ENCODE measurements around the gene MYO1G. TPM values are rescaled to one million over a fixed set of nuclear protein-coding genes. Genes with fewer than 3 reads are reported as not detected.
A peak's percentile ranks its signal among the peaks of the same experiment; 100 is the strongest.
"Not testable (repeated sequence)": the region's sequence is repeated elsewhere in the genome, so short reads cannot be mapped to it uniquely, and the experiment has no call there.

Gene MYO1G
- total and polyA plus RNA-seq, 9 of the 15 experiments (the other 6 are each of a cell fraction or from before 2014, with no cell fraction given) = 0.03 to 0.62 (median 0.13) TPM; not detected in 1

- TF ChIP-seq THRB (CRISPR knock-in tag; conservative IDR thresholded peaks at IDR 0.05) = peak; percentile 75; the same call in 1 of the 2 replicates
- peak; percentile 35; the same call in 1 of the 2 replicates for TF ChIP-seq RAD51 (IDR thresholded peaks at IDR 0.05; ENCODE audit: borderline replicate concordance, low read depth)
- peak; percentile 90 for TF ChIP-seq ARID1B (IDR thresholded peaks at IDR 0.05)
- TF ChIP-seq ZNF280B (CRISPR knock-in tag; IDR thresholded peaks at IDR 0.05) = peak; percentile 17; the same call in 1 of the 2 replicates
- peak; percentile 80 for TF ChIP-seq ZNF449 (CRISPR knock-in tag; IDR thresholded peaks at IDR 0.05)
- peak; percentile 85 for TF ChIP-seq HINFP (tag; conservative IDR thresholded peaks at IDR 0.05; ENCODE audit: low read depth)
- TF ChIP-seq TAF7 (tag; IDR thresholded peaks at IDR 0.05) = peak; percentile 88
- peak; percentile 45; the same call in 1 of the 2 replicates for TF ChIP-seq GMEB1 (CRISPR knock-in tag; IDR thresholded peaks at IDR 0.05)
- TF ChIP-seq POLR2A (conservative IDR thresholded peaks at IDR 0.05) = peak; percentile 54; the same call in 1 of the 2 replicates
- 0 out of 2 replicates have a peak, but pooled peaks have one; percentile 69 for TF ChIP-seq ZNF165 (CRISPR knock-in tag; IDR thresholded peaks at IDR 0.05; ENCODE audit: borderline replicate concordance)
- peak; percentile 88 for TF ChIP-seq CBFA2T2 (conservative IDR thresholded peaks at IDR 0.05)
- peak; percentile 70 for TF ChIP-seq BRD9 (IDR thresholded peaks at IDR 0.05; ENCODE audit: low read depth, partially characterized antibody)
- TF ChIP-seq TEAD4 (IDR thresholded peaks at IDR 0.05; ENCODE audit: low read length) = peak; percentile 59
- TF ChIP-seq TEAD4 (CRISPR knock-in tag; IDR thresholded peaks at IDR 0.05; ENCODE audit: borderline replicate concordance); ATF1 (CRISPR knock-in tag; IDR thresholded peaks at IDR 0.05): not testable (repeated sequence)
- TF ChIP-seq ZNF444 (CRISPR knock-in tag; IDR thresholded peaks at IDR 0.05) = peak; percentile 17; the same call in 1 of the 2 replicates
- peak; percentile 62 for TF ChIP-seq ATF1 (tag; IDR thresholded peaks at IDR 0.05)
- TF ChIP-seq MEF2D (tag; conservative IDR thresholded peaks at IDR 0.05; ENCODE audit: low read depth) = peak; percentile 90
- 0 out of 2 replicates have a peak, but pooled peaks have one; percentile 38 for TF ChIP-seq ID3 (CRISPR knock-in tag; IDR thresholded peaks at IDR 0.05)
- peak; percentile 95 for TF ChIP-seq ID3 (tag; IDR thresholded peaks at IDR 0.05)
Measured at GRCh38 chr7:44992004-44992795, 13.4 kb upstream of the MYO1G start (continued).
